Panc1 (cell line): ENCODE results near the gene HMCN2. TPM values are rescaled to one million over a fixed set of nuclear protein-coding genes. Genes with fewer than 3 reads are reported as not detected.

ENCODE experiments used
- ATAC-seq: fragments of 200-7000 bp; cut with Tn5 transposase; 2 replicates; pipeline ENCODE4 v1.9.1; 2020; ENCODE audit warnings: mild to moderate bottlenecking, moderate library complexity
- BruUV-seq: library from RNA; stranded (reverse); fragments of 400-500 nt; replicated peaks from 2 replicates; lab custom pipeline; 2021; lab: Mats Ljungman, UMichigan
- CTCF ChIA-PET: fragments of 300-600 bp; sonication (Branson Sonifier 250); formaldehyde crosslinking; loops from one replicate; lab custom pipeline; 2022; ENCODE audit warnings: antibody characterized with exemption; lab: Charles Lee
- POLR2A ChIA-PET: fragments of 300-600 bp; sonication (Branson Sonifier 250); formaldehyde crosslinking; loops from one replicate; lab custom pipeline; 2022; ENCODE audit warnings: antibody characterized with exemption; lab: Charles Lee
- DNase-seq: peaks from one replicate; pipeline ENCODE4 v3.0.0-alpha.2; 2010; ENCODE audit warnings: low read depth, low spot score
- H3K27ac ChIP-seq: 2 replicates; pipeline ENCODE4 v1.5.1; 2011; ENCODE audit warnings: mild to moderate bottlenecking, low read length, inconsistent platforms
- H3K27me3 ChIP-seq: fragments of 200-500 bp; sonication (Bioruptor generic); 2 replicates; pipeline ENCODE4 v1.6.0; 2014; ENCODE audit warnings: low read length, inconsistent platforms; ENCODE audit not compliant: control insufficient read depth, insufficient read depth
- H3K36me3 ChIP-seq: fragments of 200-500 bp; sonication (Bioruptor generic); 2 replicates; pipeline ENCODE4 v1.5.1; 2014; ENCODE audit warnings: inconsistent platforms, mild to moderate bottlenecking, low read length, moderate library complexity; ENCODE audit not compliant: control insufficient read depth, insufficient read depth
- H3K4me1 ChIP-seq: 2 replicates; pipeline ENCODE4 v1.5.1; 2011; ENCODE audit warnings: inconsistent platforms, mild to moderate bottlenecking, low read length, moderate library complexity; ENCODE audit not compliant: control insufficient read depth, insufficient read depth
- H3K4me3 ChIP-seq, 2 experiments: 2 replicates each; pipeline ENCODE4 v1.5.1; 2011 to 2012; ENCODE audit warnings: low read depth in 2 of 2, low read length in 2 of 2, mild to moderate bottlenecking in 2 of 2, inconsistent platforms in 1 of 2, moderate library complexity in 1 of 2
- H3K9me3 ChIP-seq: fragments of 200-500 bp; sonication (Bioruptor generic); 2 replicates; pipeline ENCODE4 v1.5.1; 2014; ENCODE audit warnings: low read depth, mild to moderate bottlenecking, inconsistent platforms, low read length, moderate library complexity; ENCODE audit not compliant: control insufficient read depth, insufficient read depth
- CTCF ChIP-seq: fragments of 450-650 bp; IDR thresholded peaks from 2 replicates; pipeline ENCODE4 v1.5.1; 2017; ENCODE audit warnings: mild to moderate bottlenecking
- POLR2AphosphoS5 ChIP-seq: IDR thresholded peaks from 2 replicates; pipeline ENCODE4 v1.6.1; 2012; ENCODE audit warnings: mild to moderate bottlenecking, low read depth, low read length, moderate library complexity
- REST ChIP-seq, 2 experiments: IDR thresholded peaks; 2 replicates each; pipeline ENCODE4 v1.6.1; 2011 to 2012; ENCODE audit warnings: low read depth in 2 of 2, control low read depth in 1 of 2, low read length in 1 of 2, mild to moderate bottlenecking in 1 of 2, moderate library complexity in 1 of 2; ENCODE audit not compliant: insufficient read depth in 1 of 2
- SIN3A ChIP-seq: IDR thresholded peaks from 2 replicates; pipeline ENCODE4 v1.6.1; 2012; ENCODE audit warnings: low read depth, mild to moderate bottlenecking, low read length, moderate library complexity, borderline replicate concordance; ENCODE audit not compliant: insufficient read depth
- TCF7L2 ChIP-seq: IDR thresholded peaks from 2 replicates; pipeline ENCODE4 v1.6.1; 2011; ENCODE audit warnings: mild to moderate bottlenecking, low read depth, low read length, inconsistent platforms
- in situ Hi-C: cut with HindIII; loops from 2 replicates; pipeline ENCODE4 v1.10.0; 2016; ENCODE audit warnings: low sequenced_read_pairs, low pct_unique_long_range_greater_than_20kb
- intact Hi-C: fragments of 100-400 bp; cut with micrococcal nuclease; formaldehyde crosslinking; loops from one replicate; pipeline ENCODE4 v1.10.0; 2022; ENCODE audit not compliant: unreplicated experiment
- total RNA-seq: library from RNA; stranded (reverse); gene quantifications from one replicate; pipeline ENCODE4 v1.2.1, GENCODE V29; 2021; ENCODE audit not compliant: unreplicated experiment

The HMCN2 gene
- total RNA-seq, 1 experiment from 2014 or later = 0.05 TPM

DNA sequence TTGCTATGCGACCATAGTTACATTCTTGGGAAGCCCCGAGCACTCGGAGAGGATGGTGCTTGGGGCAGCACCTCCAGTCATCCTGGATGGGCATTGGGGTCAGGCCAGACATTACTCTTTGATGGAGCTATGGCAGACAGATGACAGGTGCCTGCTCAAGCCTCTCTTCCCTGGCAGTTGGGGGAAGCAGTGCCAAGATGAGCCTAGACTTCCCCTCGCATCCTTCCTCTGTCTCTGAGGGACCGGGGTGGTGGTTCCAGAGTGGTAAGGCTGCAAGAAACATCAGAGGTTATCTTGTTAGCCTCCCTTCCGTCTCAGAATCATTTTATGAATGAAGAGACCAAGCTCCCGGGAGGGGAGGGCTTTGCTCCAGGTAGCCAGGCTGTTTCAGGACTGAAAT is 2.8 kb upstream of the HMCN2 start:
- POLR2A ChIA-PET = no interaction called here
- no peak overlapping the region for H3K27ac ChIP-seq
- DNase-seq (no peak), ATAC-seq (no peak)
- no peaks in the 10 kb centered on the region for H3K9me3 ChIP-seq
- H3K36me3 ChIP-seq = no peaks in the 10 kb centered on the region
- no peak for TF ChIP-seq REST (IDR thresholded peaks at IDR 0.05; ENCODE audit: insufficient read depth in 1 of 2, low read depth in 2 of 2, low read length in 1 of 2)
- TF ChIP-seq CTCF = no peak
- BruUV-seq = no TSS peak
- H3K27me3 ChIP-seq = no peaks in the 10 kb centered on the region; the same call in 1 of the 2 replicates
- H3K4me1 ChIP-seq = peaks cover 3% of the 10 kb centered on the region; the same call in 1 of the 2 replicates
- CTCF ChIA-PET = no interaction called here
- in situ Hi-C loops (no loop called here), intact Hi-C loops (no loop called here)
- H3K4me3 ChIP-seq = no peak overlapping the region

DNA sequence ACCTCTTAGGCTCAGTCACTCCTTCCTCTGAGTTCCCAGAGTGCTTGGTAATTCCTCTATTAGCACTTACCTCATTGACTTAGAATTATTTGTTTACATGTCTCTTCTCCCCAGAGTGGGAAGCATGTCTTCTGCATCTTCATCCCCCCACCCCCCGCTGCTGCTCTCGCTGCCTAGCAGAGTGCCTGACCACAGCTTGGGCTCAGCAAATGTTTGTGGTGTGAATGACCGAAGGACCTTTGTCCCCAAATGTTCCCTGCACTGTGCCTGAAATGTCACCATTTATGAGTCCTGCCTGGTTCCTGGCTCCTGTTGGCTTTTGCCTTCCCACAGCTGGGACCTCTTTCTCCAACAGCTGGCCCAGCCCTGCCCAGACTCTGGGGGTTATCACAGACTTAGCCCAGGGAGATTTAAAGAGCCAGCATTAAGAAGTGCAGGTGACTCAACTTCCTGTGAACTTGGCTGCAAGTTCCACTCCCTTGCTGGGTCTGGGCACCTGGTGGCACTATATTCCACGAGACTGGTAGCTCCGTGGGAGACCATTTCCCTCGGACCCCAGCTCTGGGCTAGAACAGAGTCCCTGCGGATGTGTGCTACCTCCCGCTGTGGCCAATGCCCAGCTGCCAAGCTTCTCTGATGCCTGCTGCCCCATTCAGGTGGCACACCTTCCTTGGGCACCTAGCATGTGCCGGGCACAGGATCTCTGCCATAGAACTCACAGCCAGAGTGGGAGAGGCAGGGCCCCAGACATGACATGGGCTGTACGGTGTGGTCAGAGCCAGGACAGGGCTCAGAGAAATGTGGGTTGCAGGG is 1.8 kb upstream of the HMCN2 start:
- no peak for DNase-seq
- in situ Hi-C loops (no loop called here), intact Hi-C loops (no loop called here)
- Histone ChIP-seq H3K9me3 (no peaks in the 10 kb centered on the region), H3K27me3 (no peaks in the 10 kb centered on the region; the same call in 1 of the 2 replicates), H3K4me1 (peaks cover 3% of the 10 kb centered on the region; the same call in 1 of the 2 replicates), H3K27ac (no peak overlapping the region), H3K4me3 (no peak overlapping the region), H3K36me3 (no peaks in the 10 kb centered on the region)
- ChIA-PET POLR2A (no interaction called here), CTCF (no interaction called here)
- TF ChIP-seq SIN3A (no peak), TCF7L2 (no peak), POLR2AphosphoS5 (no peak), REST (IDR thresholded peaks at IDR 0.05; ENCODE audit: insufficient read depth in 1 of 2, low read depth in 2 of 2, low read length in 1 of 2) (no peak), CTCF (no peak)
- BruUV-seq = no TSS peak
- ATAC-seq = no peak
